Fibroblast of villous mesenchyme (primary cell): ENCODE results near the gene PGBD4. TPM values are rescaled to one million over a fixed set of nuclear protein-coding genes. Genes with fewer than 3 reads are reported as not detected.

ENCODE experiments used
- DNase-seq: peaks from one replicate; pipeline ENCODE4 v3.0.0-alpha.2; 2010; ENCODE audit warnings: low read depth
- H3K4me3 ChIP-seq: 2 replicates; pipeline ENCODE4 v1.5.1; 2011; ENCODE audit warnings: low read depth, mild to moderate bottlenecking, low read length
- total RNA-seq: library from RNA; depleted of rRNA; stranded (reverse); fragments of >200 nt; gene quantifications from 2 replicates; pipeline ENCODE4 v1.2.3, GENCODE V29; 2012
- TF ChIP-seq, protein P1 (sequence below): IDR thresholded peaks from 2 replicates; pipeline ENCODE4 v1.5.1; 2012; ENCODE audit warnings: low read depth, mild to moderate bottlenecking, low read length; ENCODE audit not compliant: insufficient read depth

The PGBD4 gene
- total RNA-seq, 1 donor, result 2.6 TPM

DNA sequence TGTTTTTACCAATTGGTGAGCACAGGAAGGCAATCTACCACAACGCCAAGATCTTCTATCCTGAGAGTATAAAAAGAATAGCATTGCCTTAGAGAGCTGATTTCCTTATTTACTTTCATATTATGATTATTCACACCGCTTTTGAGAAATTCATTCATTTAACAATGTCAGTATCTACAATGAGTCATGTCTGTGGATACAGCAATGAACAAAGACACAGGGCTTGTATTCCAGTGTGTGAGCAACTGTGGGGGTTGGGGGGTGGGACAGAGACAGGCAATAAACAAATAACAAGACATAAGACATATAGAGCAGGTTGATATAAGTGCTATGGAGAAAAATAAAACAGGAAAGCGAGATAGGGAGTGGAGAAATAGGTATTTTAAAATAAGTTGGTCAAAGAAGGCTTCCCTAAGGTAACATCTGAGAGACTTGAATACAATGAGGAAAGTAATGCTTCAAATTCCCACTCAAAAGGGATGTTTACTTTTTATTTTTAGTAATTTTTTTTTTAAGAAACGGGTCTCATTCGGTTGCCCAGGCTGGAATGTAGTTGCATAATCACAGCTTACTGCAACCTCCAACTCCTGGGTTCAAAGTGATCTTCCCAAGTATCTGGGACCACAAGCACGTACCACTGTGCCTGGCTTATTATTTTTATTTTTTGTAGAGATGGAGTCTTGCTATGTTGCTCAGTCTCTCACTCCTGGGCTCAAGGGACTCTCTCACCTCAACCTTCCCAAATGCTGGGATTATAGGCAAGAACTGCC lies 45.7 kb downstream of the PGBD4 start:
- DNase-seq, result peak; percentile 12
- TF ChIP-seq, protein P1, sequence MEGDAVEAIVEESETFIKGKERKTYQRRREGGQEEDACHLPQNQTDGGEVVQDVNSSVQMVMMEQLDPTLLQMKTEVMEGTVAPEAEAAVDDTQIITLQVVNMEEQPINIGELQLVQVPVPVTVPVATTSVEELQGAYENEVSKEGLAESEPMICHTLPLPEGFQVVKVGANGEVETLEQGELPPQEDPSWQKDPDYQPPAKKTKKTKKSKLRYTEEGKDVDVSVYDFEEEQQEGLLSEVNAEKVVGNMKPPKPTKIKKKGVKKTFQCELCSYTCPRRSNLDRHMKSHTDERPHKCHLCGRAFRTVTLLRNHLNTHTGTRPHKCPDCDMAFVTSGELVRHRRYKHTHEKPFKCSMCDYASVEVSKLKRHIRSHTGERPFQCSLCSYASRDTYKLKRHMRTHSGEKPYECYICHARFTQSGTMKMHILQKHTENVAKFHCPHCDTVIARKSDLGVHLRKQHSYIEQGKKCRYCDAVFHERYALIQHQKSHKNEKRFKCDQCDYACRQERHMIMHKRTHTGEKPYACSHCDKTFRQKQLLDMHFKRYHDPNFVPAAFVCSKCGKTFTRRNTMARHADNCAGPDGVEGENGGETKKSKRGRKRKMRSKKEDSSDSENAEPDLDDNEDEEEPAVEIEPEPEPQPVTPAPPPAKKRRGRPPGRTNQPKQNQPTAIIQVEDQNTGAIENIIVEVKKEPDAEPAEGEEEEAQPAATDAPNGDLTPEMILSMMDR, result no peak
- H3K4me3 ChIP-seq, result no peak overlapping the region

DNA sequence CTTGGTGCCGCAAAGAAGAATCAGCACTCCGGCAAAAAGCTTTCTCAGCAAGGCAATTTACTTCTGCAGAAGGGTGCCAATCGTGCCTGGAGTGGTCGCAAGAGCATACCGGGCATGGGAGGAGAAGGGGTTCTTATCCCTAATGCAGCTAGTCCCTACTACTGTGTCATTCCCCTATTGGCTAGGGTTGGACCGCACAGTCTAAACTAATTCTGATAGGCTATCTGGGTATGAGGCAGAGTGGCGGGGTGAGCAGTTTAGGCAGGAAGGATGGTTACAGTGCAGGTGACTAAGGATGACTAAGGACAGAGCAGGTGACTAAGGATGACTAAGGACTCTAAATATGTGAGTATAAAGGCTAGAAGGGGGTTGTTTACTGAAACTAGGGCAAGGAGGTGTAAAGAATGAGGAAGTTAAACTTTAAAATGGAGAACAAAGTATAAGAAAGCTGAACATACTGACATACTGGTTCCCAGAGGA lies 52.9 kb downstream of the PGBD4 start:
- TF ChIP-seq, protein P1, result no peak
- no peak for DNase-seq
- no peak overlapping the region for H3K4me3 ChIP-seq

GRCh38 chr15:34155859-34156258 lies 54.0 kb downstream of the PGBD4 start:
- H3K4me3 ChIP-seq, result no peak overlapping the region
- no peak for DNase-seq
- TF ChIP-seq, protein P1, result no peak

Other genes starting within 250 kb of the PGBD4 start
- under 0.01 TPM in 2 replicates for gene CHRM5, start 133.6 kb upstream of the PGBD4 start, total RNA-seq
- 37.1 and 39.6 TPM in 2 replicates for gene AVEN, start 62.9 kb upstream of the PGBD4 start, total RNA-seq
- gene EMC7, start 221 bp upstream of the PGBD4 start, total RNA-seq, result 36.7 and 57.4 TPM in 2 replicates
- 53.8 and 70.4 TPM in 2 replicates for gene KATNBL1, start 108.0 kb downstream of the PGBD4 start, total RNA-seq
- 120 and 149 TPM in 2 replicates for gene EMC4, start 122.9 kb downstream of the PGBD4 start, total RNA-seq
- gene SLC12A6, start 235.7 kb downstream of the PGBD4 start, total RNA-seq, result 12.5 and 12.6 TPM in 2 replicates
- 190 and 201 TPM in 2 replicates for gene NOP10, start 241.1 kb downstream of the PGBD4 start, total RNA-seq
- not detected in 2 replicates for gene NUTM1, start 241.2 kb downstream of the PGBD4 start, total RNA-seq